ENCODE results near the gene GRAMD1B.

DNA sequence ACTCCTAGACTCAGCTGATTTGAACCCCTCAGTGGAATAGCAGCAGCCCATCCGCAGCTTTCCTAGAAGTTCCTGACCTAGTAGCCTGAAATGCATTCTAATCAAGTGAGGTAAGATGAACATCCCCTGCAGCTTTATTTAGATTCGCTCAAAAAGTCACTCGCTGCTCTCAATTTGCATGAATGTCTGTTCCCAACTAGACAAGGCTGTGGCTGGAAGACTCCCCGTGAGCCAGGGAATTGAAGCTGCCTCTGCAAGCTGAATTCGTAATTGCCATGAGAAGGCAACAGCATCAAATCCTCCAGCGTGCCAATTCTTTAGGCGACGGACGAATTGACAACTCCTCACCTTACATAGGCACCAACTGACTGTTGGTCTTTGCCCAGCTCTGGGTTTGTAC lies 241.5 kb downstream of the GRAMD1B start:
- TF ChIP-seq, protein P1, sequence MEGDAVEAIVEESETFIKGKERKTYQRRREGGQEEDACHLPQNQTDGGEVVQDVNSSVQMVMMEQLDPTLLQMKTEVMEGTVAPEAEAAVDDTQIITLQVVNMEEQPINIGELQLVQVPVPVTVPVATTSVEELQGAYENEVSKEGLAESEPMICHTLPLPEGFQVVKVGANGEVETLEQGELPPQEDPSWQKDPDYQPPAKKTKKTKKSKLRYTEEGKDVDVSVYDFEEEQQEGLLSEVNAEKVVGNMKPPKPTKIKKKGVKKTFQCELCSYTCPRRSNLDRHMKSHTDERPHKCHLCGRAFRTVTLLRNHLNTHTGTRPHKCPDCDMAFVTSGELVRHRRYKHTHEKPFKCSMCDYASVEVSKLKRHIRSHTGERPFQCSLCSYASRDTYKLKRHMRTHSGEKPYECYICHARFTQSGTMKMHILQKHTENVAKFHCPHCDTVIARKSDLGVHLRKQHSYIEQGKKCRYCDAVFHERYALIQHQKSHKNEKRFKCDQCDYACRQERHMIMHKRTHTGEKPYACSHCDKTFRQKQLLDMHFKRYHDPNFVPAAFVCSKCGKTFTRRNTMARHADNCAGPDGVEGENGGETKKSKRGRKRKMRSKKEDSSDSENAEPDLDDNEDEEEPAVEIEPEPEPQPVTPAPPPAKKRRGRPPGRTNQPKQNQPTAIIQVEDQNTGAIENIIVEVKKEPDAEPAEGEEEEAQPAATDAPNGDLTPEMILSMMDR (IDR thresholded peaks at IDR 0.05) = no peak
- TF ChIP-seq POLR2A (IDR thresholded peaks at IDR 0.05) = no peak
